NCI-H82 treated with DMSO at 0.1 percent for 48 hours (cell line): ENCODE measurements around the gene PLCH2.

Experiments used
- DNase-seq: peaks from one replicate; lab custom pipeline; 2025; ENCODE audit not compliant: unreplicated experiment; lab: John Stamatoyannopoulos, UW

PLCH2 gene

DNA sequence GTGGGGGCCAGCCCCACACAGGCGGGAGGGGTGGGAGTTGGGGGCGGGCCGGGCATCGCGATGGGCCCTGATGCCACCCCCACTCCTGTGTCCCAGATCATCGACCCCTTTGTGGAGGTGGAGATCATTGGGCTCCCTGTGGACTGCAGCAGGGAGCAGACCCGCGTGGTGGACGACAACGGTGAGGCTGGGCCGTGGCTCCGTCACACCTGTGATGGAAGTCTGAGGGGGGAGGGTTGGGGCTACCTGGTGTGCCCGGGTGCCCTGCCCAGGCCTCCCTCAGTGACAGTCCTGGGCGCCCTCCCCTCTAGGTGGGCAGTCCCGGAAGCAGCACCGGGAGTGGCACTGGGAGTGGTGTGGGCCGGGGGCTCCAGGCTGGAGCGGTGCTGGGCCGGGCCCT lies 22.6 kb downstream of the PLCH2 start:
- no peak for DNase-seq

DNA sequence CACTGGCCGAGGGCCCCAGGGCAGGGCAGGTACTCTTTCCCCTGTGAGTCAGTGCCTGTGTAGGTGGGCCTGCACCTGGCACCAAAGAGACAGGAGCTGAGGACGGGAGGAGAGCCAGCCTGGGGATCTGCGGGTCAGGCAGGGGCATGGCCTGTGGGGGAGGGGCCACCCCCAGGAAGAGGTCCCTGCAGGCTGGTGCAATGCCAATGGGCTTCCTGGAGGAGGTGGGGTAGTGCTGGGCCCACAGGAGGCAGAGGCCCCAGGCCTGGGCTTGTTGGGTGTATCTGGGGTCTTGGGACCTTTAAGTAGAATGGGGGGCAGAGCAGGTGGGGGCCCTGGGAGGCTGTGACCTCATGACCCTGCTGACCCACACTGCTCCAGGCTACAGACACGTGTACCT lies 23.2 kb downstream of the PLCH2 start:
- DNase-seq, result no peak

DNA sequence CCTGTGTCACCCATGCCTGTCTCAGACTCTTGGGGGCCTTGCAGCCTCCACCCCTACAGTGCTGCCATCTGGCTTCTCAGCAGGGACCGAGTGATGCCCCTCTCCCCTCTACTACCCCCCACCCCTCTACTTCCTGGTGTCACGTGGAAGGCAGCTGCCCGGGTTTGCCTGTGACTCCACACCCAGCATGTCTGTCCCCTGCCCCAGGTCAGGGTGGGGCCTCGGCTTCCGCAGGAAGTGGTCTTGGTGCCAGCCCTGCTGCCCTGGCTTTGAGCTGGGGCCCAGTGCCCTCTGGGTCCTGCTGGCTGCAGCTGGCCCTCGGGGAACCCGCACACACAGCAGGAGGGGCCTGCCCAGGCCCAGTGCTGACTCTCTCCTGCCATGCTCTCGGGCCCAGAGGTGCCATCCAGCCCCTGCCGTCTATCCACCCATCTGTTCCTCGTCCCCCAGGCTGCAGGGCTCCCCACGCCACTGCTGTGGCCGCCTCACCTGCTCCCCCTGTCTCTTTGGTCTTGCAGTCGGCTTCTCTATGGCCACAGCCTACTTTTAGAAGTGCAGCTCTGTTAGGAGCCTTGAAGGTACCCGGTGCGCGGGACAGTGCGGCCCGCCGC lies 24.0 kb downstream of the PLCH2 start:
- no peak for DNase-seq

DNA sequence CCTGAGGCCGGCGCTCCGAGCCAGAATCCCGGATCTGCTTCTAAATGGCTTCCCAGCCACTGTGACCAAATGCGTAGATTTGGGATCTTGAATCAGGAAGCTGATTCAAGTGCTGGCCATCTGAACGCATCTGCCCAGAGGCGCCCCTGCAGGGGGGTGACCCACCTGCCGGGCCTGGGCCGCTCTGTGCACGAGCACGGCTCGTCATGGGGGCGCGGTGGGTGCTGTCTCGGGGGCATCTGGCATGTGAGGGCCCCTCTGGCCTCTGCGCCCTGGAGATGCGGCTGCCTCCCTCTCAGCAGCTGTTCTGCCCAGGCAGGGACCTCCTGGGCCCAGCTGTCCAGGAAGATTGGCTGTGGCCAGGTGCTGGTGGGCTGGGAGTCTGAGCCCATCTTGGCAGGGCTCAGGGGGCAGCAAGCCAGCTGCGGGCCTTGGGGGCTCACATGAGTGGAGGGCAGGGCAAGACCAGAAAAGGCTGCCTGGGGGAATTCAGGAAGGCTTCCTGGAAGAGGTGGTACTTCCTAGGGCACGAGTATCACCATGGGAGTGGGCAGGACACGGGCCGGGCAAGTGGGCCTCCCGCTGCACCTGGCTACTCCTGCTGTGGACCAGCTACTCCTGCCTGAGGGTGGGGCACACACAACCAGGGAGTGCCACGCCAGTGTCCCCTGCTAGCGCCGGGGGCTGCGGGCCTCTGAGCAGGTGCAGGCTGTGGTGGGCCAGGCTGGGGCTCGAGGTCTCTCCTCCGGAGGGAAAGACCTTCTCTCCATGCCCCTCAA lies 25.1 kb downstream of the PLCH2 start:
- no peak for DNase-seq

DNA sequence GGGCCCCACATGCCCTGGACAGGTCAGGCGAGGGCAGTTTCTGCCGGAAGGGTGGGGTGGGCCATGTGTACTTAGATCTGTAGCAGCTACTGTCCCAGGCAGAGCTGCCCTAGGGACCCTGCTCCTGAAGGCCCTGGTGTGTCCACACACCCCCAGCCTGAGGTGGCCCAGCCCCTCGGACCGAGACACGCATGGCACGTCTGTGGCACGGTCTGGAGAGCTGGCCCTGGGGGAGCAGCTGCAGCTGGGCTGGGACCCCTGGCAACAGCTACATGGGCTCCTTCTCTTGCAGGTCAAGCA lies 25.7 kb downstream of the PLCH2 start:
- no peak for DNase-seq

DNA sequence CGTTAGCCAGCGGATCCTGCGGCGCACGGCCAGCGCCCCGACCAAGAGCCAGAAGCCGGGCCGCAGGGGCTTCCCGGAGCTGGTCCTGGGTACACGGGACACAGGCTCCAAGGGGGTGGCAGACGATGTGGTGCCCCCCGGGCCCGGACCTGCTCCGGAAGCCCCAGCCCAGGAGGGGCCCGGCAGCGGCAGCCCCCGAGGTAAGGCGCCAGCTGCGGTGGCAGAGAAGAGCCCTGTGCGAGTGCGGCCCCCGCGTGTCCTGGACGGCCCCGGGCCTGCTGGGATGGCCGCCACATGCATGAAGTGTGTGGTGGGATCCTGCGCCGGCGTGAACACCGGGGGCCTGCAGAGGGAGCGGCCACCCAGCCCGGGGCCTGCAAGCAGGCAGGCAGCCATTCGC lies 26.1 kb downstream of the PLCH2 start:
- no peak for DNase-seq

DNA sequence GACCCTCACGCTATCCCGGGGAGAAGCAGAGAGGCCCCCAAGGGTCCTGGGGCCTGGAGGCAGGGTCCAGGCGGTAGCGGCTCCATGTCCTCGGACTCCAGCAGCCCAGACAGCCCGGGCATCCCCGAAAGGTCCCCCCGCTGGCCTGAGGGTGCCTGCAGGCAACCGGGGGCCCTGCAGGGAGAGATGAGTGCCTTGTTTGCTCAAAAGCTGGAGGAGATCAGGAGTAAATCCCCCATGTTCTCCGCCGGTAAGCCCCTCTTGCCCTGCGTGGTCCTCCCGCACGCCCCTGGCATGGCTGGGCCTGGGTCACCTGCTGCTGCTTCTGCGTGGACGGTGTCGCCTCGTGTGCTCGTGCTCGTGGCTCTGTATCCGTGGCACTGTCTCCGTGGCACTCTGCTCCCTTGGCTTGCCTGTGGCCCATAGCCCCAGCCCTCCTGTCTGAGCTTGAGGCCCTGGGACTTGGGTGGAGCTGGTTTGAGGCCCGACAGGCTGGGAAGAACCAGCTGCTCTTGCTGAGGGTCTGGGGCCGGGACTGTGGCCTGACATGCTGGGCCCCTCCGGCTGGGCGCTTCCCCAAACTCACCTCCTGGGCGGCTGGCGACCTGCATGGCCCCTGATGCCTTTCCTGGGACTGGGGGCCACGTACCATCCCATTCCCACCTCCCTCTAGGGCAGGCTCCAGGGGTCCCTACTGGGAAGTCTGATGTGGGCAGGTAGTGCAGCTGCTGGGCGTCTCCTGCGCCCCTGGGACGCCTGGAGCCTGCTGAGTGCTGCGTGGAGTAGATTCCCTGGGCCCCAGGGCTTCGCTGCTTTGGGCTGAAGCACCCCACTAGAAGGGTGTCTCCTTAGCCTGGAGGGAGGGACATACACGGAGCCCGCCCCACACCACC lies 26.8 kb downstream of the PLCH2 start:
- DNase-seq, result no peak

DNA sequence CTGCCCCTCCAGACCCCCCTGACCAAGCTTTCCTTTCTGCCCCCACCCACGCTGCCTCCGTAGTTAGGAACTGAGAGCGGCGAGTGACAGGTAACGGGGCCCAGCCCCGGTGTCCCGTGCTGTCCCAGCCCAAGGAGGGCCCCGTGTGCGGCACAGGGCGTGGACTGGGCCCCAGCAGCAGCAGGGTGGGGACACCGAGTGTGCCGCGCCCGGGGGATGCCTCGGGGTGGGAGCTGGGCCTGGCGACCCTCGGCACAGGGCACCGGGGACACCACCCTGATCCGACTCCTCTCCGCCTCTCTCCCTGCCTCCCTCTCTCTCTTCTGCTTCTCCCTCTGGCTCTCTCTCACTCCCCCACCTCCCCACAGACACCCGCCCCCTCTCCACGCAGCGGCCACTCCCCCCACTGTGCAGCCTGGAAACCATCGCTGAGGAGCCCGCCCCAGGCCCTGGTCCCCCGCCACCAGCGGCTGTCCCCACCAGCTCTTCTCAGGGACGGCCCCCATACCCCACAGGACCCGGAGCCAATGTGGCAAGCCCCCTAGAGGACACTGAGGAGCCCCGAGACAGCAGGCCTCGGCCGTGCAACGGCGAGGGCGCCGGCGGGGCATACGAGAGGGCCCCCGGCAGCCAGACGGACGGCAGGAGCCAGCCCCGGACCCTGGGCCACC lies 27.6 kb downstream of the PLCH2 start:
- no peak for DNase-seq

DNA sequence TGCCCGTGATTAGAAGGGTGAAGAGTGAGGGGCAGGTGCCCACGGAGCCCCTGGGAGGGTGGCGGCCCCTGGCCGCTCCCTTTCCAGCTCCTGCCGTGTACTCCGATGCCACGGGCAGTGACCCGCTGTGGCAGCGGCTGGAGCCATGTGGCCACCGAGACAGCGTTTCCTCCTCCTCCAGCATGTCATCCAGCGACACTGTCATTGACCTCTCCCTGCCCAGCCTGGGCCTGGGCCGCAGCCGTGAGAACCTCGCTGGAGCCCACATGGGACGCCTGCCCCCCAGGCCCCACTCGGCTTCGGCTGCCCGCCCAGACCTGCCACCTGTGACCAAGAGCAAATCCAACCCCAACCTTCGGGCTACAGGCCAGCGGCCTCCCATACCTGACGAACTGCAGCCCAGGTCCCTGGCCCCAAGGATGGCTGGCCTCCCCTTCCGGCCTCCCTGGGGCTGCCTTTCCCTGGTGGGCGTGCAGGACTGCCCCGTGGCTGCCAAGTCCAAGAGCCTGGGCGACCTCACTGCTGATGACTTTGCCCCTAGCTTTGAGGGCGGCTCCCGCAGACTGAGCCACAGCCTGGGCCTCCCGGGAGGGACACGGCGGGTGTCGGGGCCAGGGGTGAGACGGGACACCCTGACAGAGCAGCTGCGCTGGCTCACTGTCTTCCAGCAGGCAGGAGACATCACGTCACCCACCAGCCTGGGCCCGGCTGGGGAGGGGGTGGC lies 28.3 kb downstream of the PLCH2 start:
- no peak for DNase-seq

DNA sequence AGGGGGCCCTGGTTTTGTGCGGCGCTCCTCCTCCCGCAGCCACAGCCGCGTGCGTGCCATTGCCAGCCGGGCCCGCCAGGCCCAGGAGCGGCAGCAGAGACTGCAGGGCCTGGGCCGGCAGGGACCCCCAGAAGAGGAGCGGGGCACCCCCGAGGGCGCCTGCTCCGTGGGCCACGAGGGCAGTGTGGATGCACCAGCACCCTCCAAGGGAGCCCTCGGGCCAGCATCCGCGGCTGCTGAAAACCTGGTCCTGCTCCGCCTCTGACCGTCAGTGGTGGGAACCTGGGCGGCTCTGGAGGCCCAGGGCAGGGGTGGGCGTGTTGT lies 28.8 kb downstream of the PLCH2 start:
- no peak for DNase-seq

DNA sequence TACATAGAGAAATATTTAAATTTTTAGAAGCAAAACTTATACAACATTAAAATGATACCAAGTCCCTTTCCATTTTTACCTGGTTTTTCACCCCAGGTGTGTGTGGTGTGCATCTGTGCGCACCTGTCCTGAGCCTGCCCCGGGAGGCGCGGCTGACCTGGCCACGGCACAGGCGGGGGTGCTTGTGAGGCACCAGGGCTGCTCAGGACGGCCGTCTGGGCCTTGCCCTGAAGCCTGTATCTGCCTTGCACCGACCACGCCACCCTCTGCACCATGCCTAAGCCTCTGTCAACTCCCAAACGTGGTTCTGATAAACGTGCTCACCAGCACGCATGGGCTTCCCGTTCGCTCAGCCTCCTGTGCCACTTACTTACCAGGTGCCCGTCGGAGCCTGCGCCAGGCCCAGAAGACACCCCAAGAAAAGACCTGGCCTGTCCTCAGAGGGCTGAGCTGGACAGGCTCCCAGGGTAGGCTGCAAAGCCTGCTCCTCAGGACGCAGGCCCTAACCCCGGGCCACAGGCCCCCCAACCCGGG lies 29.4 kb downstream of the PLCH2 start:
- DNase-seq, result no peak

DNA sequence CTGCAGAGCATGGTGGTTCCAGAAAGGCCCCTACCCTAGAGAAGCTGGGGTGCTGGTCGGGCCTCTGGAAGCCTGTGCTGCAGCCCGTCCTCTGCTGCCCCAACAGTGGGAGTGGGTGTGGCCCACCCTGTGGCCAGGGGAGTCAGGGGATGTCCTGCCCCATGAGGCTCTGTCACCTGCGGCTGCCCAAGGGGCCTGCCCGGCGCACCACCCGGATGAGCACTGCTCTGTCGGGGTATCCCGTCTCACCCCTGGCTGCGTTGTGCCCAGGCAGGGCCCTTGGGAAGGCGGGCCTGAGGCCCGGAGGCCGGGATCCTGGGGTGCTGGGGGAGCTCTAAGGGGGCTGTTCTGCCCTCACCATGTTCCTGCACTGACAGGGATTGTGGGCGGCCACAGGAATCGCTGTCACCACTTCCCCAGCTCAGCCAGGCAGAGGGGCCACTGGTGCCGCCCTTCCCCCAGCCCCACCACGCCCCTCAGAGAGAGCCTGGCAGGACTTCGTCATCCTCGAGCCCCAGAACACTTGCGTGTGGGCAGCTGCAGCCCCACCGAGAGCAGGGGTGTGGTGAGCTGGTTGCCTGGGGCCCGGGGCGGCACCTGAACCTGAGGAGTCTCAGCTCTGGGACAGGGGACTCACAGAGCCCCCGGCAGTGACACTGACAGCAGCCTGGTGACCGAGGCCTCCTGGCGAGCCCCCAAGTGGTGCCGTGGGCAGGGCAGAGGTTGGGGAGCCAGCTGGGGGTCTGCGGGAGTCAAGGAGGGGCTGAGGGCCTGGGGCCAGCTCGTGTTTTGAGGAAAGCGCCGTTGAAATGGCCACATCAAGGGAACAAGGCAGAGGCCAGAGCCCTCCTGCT lies 30.1 kb downstream of the PLCH2 start:
- no peak for DNase-seq

DNA sequence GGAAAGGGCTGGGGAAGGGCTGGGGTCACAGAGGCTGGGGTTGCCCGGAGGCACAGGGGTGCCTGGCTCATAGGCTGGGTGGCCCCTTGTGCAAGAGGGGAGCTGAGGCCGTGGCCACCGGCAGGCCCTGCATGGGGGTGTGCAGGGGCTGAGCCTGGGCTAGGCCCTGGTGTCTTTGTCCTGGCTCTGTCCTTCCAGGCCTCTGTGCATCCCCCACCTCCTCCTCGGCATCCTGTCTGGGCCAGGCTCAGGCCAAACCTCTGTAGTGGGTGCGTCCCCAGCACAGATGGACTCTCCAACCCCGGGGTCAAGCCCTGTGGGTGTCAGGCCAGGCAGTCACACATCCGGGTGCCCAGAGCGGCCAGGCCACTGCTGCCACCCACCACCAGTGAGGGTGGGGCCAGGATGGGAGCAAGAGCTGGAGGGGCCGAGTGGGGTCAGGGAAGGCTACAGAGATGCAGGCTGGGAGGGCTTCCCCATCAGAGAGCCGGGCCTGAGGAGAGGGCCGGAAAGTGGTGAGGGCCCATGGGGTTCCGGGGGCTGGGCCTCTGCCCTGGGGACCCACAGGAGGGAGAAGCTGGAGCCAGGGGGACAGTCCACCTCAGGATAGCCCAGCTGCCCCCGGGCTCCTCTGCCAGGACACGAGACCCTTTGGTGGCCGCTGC lies 30.9 kb downstream of the PLCH2 start:
- DNase-seq, result no peak

DNA sequence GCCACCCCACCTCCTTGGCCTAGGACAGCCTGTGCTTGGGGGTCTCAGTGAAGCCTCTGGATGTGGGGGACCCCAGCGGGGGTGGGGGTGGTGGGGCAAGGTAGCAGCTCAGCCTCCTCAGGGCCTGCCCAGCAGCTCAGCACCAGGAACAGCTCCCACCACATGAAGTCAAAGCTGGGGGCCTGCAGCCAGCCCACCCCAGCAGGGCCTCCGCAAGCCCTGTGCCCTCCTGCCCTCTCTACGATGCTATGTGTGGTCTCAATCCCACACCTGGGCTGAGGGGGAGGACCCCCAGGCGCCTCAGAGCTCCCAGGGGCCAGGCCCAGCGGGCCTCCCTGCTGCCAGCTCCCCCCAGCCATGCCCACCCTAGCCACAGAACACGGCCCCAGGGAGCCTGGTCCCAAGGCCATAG lies 31.7 kb downstream of the PLCH2 start:
- DNase-seq, result no peak

DNA sequence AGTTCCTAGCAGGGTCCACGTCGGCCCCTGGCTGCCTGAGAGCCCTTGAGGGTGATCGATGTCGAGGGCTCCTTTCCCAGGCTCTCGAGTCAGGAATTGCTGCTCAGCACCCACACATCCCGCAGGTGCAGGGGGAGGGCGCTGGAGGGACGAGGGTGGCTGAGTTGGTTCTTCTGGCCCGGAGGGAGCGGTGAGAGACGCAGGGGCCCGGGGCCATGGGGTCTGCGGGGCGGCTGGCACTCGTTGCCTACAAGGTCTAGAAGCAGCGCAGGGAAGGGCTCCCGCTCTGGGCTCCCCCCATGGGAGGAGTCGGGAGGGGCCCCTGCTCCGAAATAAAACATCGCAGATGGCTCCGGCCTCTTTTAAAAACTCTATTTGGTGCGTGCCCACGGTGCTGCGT lies 32.1 kb downstream of the PLCH2 start:
- no peak for DNase-seq

DNA sequence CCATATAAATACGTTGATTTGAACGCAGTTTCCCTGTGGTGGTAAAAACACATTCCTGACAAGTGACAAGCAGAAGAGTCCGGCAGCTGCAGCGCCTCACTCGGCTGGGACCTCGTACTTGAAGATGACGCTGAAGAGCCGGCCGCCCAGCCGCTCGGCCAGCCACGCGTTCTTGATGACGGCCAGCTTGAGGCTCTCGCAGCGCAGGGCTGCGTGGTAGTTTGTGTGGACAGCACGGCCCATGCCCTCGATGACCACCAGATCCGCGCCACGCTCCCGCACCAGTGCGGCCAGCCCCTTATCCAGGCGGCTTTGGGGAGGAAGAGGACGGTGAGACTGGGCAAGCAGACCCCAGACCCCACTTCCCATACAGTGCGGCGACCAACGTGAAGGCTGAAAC lies 32.7 kb downstream of the PLCH2 start:
- DNase-seq, result no peak

DNA sequence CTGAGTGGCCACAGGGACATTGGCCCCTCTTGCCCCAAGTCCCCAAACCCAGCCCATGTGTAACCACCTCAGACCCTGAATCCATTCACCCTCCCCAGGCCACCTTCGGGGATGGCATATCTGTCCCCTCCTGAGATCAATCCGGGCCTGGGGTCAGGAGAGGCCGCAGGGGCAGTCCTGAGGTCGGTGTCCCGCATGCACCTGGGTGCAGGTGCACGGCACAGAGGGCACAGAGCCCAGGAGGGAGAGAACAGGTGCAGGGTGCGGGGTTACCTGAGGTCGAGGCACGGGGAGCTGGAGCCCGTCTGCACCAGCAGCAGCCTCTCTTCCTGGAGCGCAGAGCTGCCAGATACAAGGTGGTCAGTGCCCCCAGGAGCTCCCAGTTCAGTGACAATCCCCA lies 33.5 kb downstream of the PLCH2 start:
- no peak for DNase-seq

DNA sequence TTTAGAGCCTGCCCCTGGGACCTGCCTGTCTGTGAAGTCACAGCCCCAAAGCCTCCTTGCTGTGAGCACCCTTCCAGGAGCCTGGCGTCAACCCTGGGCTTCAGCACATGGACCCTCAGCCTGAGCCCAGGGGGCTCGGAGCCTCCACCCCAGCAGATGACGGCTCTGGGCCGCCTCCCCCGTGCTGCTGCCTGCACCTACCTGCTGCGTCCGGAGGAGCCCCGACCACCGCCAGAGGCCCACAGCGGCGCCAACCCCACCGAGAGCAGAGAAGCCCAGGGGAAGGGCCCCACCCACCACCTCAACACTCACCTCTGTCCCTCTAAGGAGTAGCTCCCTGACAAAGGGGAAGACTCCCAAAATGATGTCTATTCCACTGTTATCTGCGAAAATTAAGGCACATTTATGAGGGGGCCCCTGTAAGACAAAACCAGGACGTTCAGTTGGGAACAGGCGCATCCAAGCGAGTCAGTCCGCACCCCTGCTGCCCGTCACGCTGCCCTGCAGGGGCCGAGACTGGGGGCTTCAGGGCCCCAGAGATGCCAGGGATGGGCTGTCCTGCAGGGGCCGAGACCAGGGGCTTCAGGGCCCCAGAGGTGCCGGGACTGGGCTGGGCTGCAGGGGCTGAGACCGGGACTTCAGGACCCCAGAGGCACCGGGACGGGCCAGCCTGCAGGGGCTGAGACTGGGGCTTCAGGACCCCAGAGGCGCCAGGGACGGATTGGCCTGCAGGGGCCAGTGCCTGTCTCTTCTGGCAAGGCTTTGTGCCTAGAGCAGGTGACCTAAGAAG lies 34.5 kb downstream of the PLCH2 start:
- DNase-seq, result no peak
